GM23248 (cell line): ENCODE measurements around the gene SAXO1. TPM values are rescaled to one million over a fixed set of nuclear protein-coding genes. Genes with fewer than 3 reads are reported as not detected.

ENCODE experiments used
- DNase-seq: peaks from one replicate; pipeline ENCODE4 v3.0.0-alpha.2; 2015
- H2AFZ ChIP-seq: fragments of 200-600 bp; sonication (generic); 2 replicates; pipeline ENCODE4 v1.6.1; 2016; ENCODE audit warnings: antibody characterized with exemption
- H3F3A ChIP-seq: fragments of 200-600 bp; sonication (generic); 2 replicates; pipeline ENCODE4 v1.6.1; 2016; ENCODE audit warnings: mild to moderate bottlenecking, antibody characterized with exemption, mixed run types; ENCODE audit not compliant: insufficient read depth
- H3K27ac ChIP-seq: fragments of 200-600 bp; sonication (generic); 2 replicates; pipeline ENCODE4 v1.5.1; 2016; ENCODE audit warnings: mild to moderate bottlenecking
- H3K27me3 ChIP-seq: fragments of 200-600 bp; sonication (generic); replicated peaks from 2 replicates; pipeline ENCODE4 v1.6.1; 2016; ENCODE audit warnings: mild to moderate bottlenecking; ENCODE audit not compliant: insufficient read depth
- H3K36me3 ChIP-seq: fragments of 200-600 bp; sonication (generic); 2 replicates; pipeline ENCODE4 v1.6.1; 2016; ENCODE audit warnings: low read depth, mild to moderate bottlenecking
- H3K4me1 ChIP-seq: fragments of 200-600 bp; sonication (generic); 2 replicates; pipeline ENCODE4 v1.6.1; 2016; ENCODE audit warnings: mild to moderate bottlenecking; ENCODE audit not compliant: insufficient read depth
- H3K4me2 ChIP-seq: fragments of 200-600 bp; sonication (generic); one replicate; pipeline ENCODE4 v1.6.1; 2016; ENCODE audit warnings: mild to moderate bottlenecking; ENCODE audit not compliant: unreplicated experiment
- H3K4me3 ChIP-seq: fragments of 200-600 bp; sonication (generic); 2 replicates; pipeline ENCODE4 v1.5.1; 2016; ENCODE audit warnings: mild to moderate bottlenecking
- H3K79me2 ChIP-seq: fragments of 200-600 bp; sonication (generic); 2 replicates; pipeline ENCODE4 v1.6.1; 2016; ENCODE audit warnings: mild to moderate bottlenecking; ENCODE audit not compliant: insufficient read depth
- H3K9ac ChIP-seq: fragments of 200-600 bp; sonication (generic); 2 replicates; pipeline ENCODE4 v1.6.1; 2016; ENCODE audit warnings: mild to moderate bottlenecking
- H3K9me2 ChIP-seq: fragments of 200-600 bp; sonication (generic); 2 replicates; pipeline ENCODE4 v1.6.1; 2016; ENCODE audit warnings: mixed run types, mild to moderate bottlenecking, moderate library complexity; ENCODE audit not compliant: insufficient read depth
- H3K9me3 ChIP-seq: fragments of 200-600 bp; sonication (generic); one replicate; pipeline ENCODE4 v1.6.1; 2017; ENCODE audit warnings: low read depth
- H4K20me1 ChIP-seq: fragments of 200-600 bp; sonication (generic); 2 replicates; pipeline ENCODE4 v1.6.0; 2016; ENCODE audit not compliant: insufficient read depth
- EZH2 ChIP-seq: fragments of 200-600 bp; sonication (generic); IDR thresholded peaks from 2 replicates; pipeline ENCODE4 v1.6.1; 2018; ENCODE audit warnings: antibody characterized with exemption, mild to moderate bottlenecking; ENCODE audit not compliant: insufficient read depth, poor library complexity, severe bottlenecking
- EZH2phosphoT487 ChIP-seq: fragments of 200-600 bp; sonication (generic); IDR thresholded peaks from 2 replicates; pipeline ENCODE4 v1.6.1; 2018; ENCODE audit warnings: antibody characterized with exemption, moderate library complexity, mild to moderate bottlenecking, low read depth; ENCODE audit not compliant: insufficient read depth
- WGBS, 2 experiments: methylation state at CpG; one replicate each; pipeline ENCODE4 v1.1.6; 2015 to 2017; ENCODE audit warnings: low lambda C conversion rate in 2 of 2, low coverage in 1 of 2; ENCODE audit errors: missing lambda C conversion rate in 2 of 2; 5-methylcytosine and 5-hydroxymethylcytosine counted together
- in situ Hi-C: fragments of 300-500 bp; cut with MboI; formaldehyde crosslinking; loops from 2 replicates; pipeline ENCODE4 v1.15.0; 2020
- polyA plus RNA-seq: library from polyadenylated mRNA; unstranded; fragments of >200 nt; fragmentation: Nextera tagmentation; extraction: Ambion mirVana; gene quantifications from 2 replicates; pipeline ENCODE4 v1.2.1, GENCODE V29; 2016
- total RNA-seq: library from RNA; depleted of rRNA; stranded (reverse); fragments of >200 nt; shearing (Covaris generic); gene quantifications from 2 replicates; pipeline ENCODE4 v1.2.3, GENCODE V29; 2014

SAXO1 gene
- total and polyA plus RNA-seq, 2 experiments from 2014 or later: 0.83 TPM; not detected in 1

- H3K9me2 ChIP-seq: no peaks in the 10 kb centered on the region
- H3K4me3 ChIP-seq: no peak overlapping the region
- H3K4me1 ChIP-seq: 0 out of 2 replicates have a peak, but pooled peaks cover 13% of the 10 kb centered on the region
- peak overlapping the region; percentile 8 for H3K4me2 ChIP-seq
- WGBS, 2 experiments: 21 to 28% methylated on average over 5 to 6 of the region's 6 CpGs
- no peak overlapping the region for H3K9ac ChIP-seq
- H3K9me3 ChIP-seq: no peaks in the 10 kb centered on the region
- no peak overlapping the region for H2AFZ ChIP-seq
- peak; percentile 29 for DNase-seq
- no peaks in the 10 kb centered on the region for H3K79me2 ChIP-seq
- in situ Hi-C loops: no loop called here
- TF ChIP-seq EZH2: no peak
- no peak for TF ChIP-seq EZH2phosphoT487
- H3F3A ChIP-seq: no peaks in the 10 kb centered on the region
- no peaks in the 10 kb centered on the region for H3K36me3 ChIP-seq
- no peak overlapping the region for H3K27ac ChIP-seq
- no peaks in the 10 kb centered on the region for H4K20me1 ChIP-seq
- no peaks in the 10 kb centered on the region for H3K27me3 ChIP-seq
Observed at GRCh38 chr9:18985464-18985951, 47.5 kb downstream of the SAXO1 start.

GRCh38 chr9:18982262-18982620 is 50.8 kb downstream of the SAXO1 start:
- H3K9me3 ChIP-seq: no peaks in the 10 kb centered on the region
- no peaks in the 10 kb centered on the region for H3K9me2 ChIP-seq
- no peaks in the 10 kb centered on the region for H4K20me1 ChIP-seq
- DNase-seq: no peak
- 77 to 87% methylated on average over 5 of the region's 5 CpGs for WGBS, 2 experiments
- no peaks in the 10 kb centered on the region for H3K36me3 ChIP-seq
- no peaks in the 10 kb centered on the region for H3K27me3 ChIP-seq
- no peak for TF ChIP-seq EZH2
- no peak for TF ChIP-seq EZH2phosphoT487
- H3K27ac ChIP-seq: no peak overlapping the region
- H3K4me2 ChIP-seq: no peak overlapping the region
- peaks cover 3% of the 10 kb centered on the region; the same call in 1 of the 2 replicates for H3F3A ChIP-seq
- no peak overlapping the region for H3K9ac ChIP-seq
- H3K4me1 ChIP-seq: peaks cover 29% of the 10 kb centered on the region
- no peak overlapping the region for H3K4me3 ChIP-seq
- H2AFZ ChIP-seq: no peak overlapping the region
- no peaks in the 10 kb centered on the region for H3K79me2 ChIP-seq
- in situ Hi-C loops: no loop called here

- Histone ChIP-seq H3F3A (peaks cover 9% of the 10 kb centered on the region; the same call in 1 of the 2 replicates), H4K20me1 (no peaks in the 10 kb centered on the region), H3K9me2 (no peaks in the 10 kb centered on the region), H3K27me3 (no peaks in the 10 kb centered on the region), H3K9ac (no peak overlapping the region), H3K4me2 (no peak overlapping the region), H3K27ac (no peak overlapping the region), H2AFZ (no peak overlapping the region), H3K4me3 (no peak overlapping the region), H3K79me2 (no peaks in the 10 kb centered on the region), H3K4me1 (peaks cover 35% of the 10 kb centered on the region), H3K36me3 (no peaks in the 10 kb centered on the region), H3K9me3 (no peaks in the 10 kb centered on the region)
- TF ChIP-seq EZH2 (no peak), EZH2phosphoT487 (no peak)
- 94 to 96% methylated on average over 4 of the region's 4 CpGs for WGBS, 2 experiments
- in situ Hi-C loops: no loop called here
- DNase-seq: no peak
Observed at GRCh38 chr9:18981476-18982261, 51.3 kb downstream of the SAXO1 start.

- Histone ChIP-seq H3K9me3 (no peaks in the 10 kb centered on the region), H3K27me3 (no peaks in the 10 kb centered on the region), H3K4me1 (peaks cover 26% of the 10 kb centered on the region), H3K36me3 (no peaks in the 10 kb centered on the region), H4K20me1 (no peaks in the 10 kb centered on the region), H3K79me2 (no peaks in the 10 kb centered on the region), H3K9ac (no peak overlapping the region), H3K27ac (no peak overlapping the region), H3F3A (peaks cover 16% of the 10 kb centered on the region), H3K4me3 (no peak overlapping the region), H3K4me2 (no peak overlapping the region), H2AFZ (0 out of 2 replicates have a peak overlapping the region, but pooled peaks have one; percentile 1), H3K9me2 (no peaks in the 10 kb centered on the region)
- no peak for TF ChIP-seq EZH2
- no peak for TF ChIP-seq EZH2phosphoT487
- peak; percentile 29 for DNase-seq
- 68% methylated on average over 1 of the region's 1 CpG; no CpG with 5 or more reads in 1 of the 2 experiments for WGBS, 2 experiments
- in situ Hi-C loops: no loop called here
Observed at GRCh38 chr9:18980189-18980588, 52.8 kb downstream of the SAXO1 start.
